SW 1271 (cell line): Measurements from ENCODE around the gene U2AF1.
"Not testable (repeated sequence)": the region's sequence is repeated elsewhere in the genome, so short reads cannot be mapped to it uniquely, and the experiment has no call there.

Source experiments
- DNase-seq, 2 experiments: peaks; one replicate each; lab custom pipeline; 2025; lab: John Stamatoyannopoulos, UW

The U2AF1 gene

GRCh38 chr21:43106965-43107793, at the start of gene U2AF1:
TSS of gene U2AF1 (minus strand) at chr21:43107570. CDS start at chr21:43107494, 76 bp downstream.
- DNase-seq, result not testable (repeated sequence)

GRCh38 chr21:43153601-43154000, 46.2 kb upstream of the U2AF1 start:
- DNase-seq, result not testable (repeated sequence)

- DNase-seq, result not testable (repeated sequence)
Observed at GRCh38 chr21:43149344-43149743, 42.0 kb upstream of the U2AF1 start.

- not testable (repeated sequence) for DNase-seq
Observed at GRCh38 chr21:43147999-43148398, 40.6 kb upstream of the U2AF1 start.

GRCh38 chr21:43146637-43147036, 39.3 kb upstream of the U2AF1 start:
- DNase-seq, result not testable (repeated sequence)

GRCh38 chr21:43141407-43141806, 34.0 kb upstream of the U2AF1 start:
- DNase-seq, result not testable (repeated sequence)

- DNase-seq, result not testable (repeated sequence)
Observed at GRCh38 chr21:43138944-43139343, 31.6 kb upstream of the U2AF1 start.

- DNase-seq, result not testable (repeated sequence)
Observed at GRCh38 chr21:43134520-43134919, 27.1 kb upstream of the U2AF1 start.

- DNase-seq, result not testable (repeated sequence)
Observed at GRCh38 chr21:43130094-43130493, 22.7 kb upstream of the U2AF1 start.

- DNase-seq, result not testable (repeated sequence)
Observed at GRCh38 chr21:43115956-43116355, 8.6 kb upstream of the U2AF1 start.

GRCh38 chr21:43114483-43114882, 7.1 kb upstream of the U2AF1 start:
- not testable (repeated sequence) for DNase-seq

GRCh38 chr21:43109006-43109405, 1.6 kb upstream of the U2AF1 start:
- not testable (repeated sequence) for DNase-seq

GRCh38 chr21:43108177-43108576, 807 bp upstream of the U2AF1 start:
- not testable (repeated sequence) for DNase-seq

- not testable (repeated sequence) for DNase-seq
Observed at GRCh38 chr21:43107794-43108137, 396 bp upstream of the U2AF1 start.

- not testable (repeated sequence) for DNase-seq
Observed at GRCh38 chr21:43104642-43105041, 2.7 kb downstream of the U2AF1 start.

- not testable (repeated sequence) for DNase-seq
Observed at GRCh38 chr21:43102281-43102680, 5.1 kb downstream of the U2AF1 start.

GRCh38 chr21:43101676-43102075, 5.7 kb downstream of the U2AF1 start:
- not testable (repeated sequence) for DNase-seq

GRCh38 chr21:43101000-43101399, 6.4 kb downstream of the U2AF1 start:
- DNase-seq, result not testable (repeated sequence)

GRCh38 chr21:43091979-43092614, 15.3 kb downstream of the U2AF1 start:
- not testable (repeated sequence) for DNase-seq

- not testable (repeated sequence) for DNase-seq
Observed at GRCh38 chr21:43090947-43091346, 16.4 kb downstream of the U2AF1 start.

GRCh38 chr21:43089463-43089862, 17.9 kb downstream of the U2AF1 start:
- not testable (repeated sequence) for DNase-seq

GRCh38 chr21:43082587-43083300, 24.6 kb downstream of the U2AF1 start:
- not testable (repeated sequence) for DNase-seq
